GM12878 (cell line): ENCODE data around the gene TMEM97. TPM values are rescaled to one million over a fixed set of nuclear protein-coding genes. Genes with fewer than 3 reads are reported as not detected.

Experiments used
- ATAC-seq: fragments of 200-7000 bp; cut with Tn5 transposase; 3 replicates; pipeline ENCODE4 v1.9.1; 2020; ENCODE audit warnings: mild to moderate bottlenecking, moderate library complexity
- BruUV-seq: library from RNA; stranded (reverse); fragments of 400-500 nt; replicated peaks from 2 replicates; lab custom pipeline; 2021; lab: Mats Ljungman, UMichigan
- CTCF ChIA-PET: fragments of 300-600 bp; sonication (Branson Sonifier 250); formaldehyde crosslinking; extraction: SDS; loops from one replicate; lab custom pipeline; 2021; ENCODE audit warnings: inconsistent platforms; lab: Yijun Ruan, JAX
- POLR2A ChIA-PET: fragments of 350-600 bp; formaldehyde crosslinking; extraction: SDS; loops from one replicate; lab custom pipeline; 2021; ENCODE audit warnings: inconsistent platforms; lab: Charles Lee
- RAD21 ChIA-PET: fragments of 300-600 bp; sonication (Branson Sonifier 250); formaldehyde crosslinking; loops from one replicate; lab custom pipeline; 2023; ENCODE audit warnings: antibody characterized with exemption; ENCODE audit not compliant: unreplicated experiment; lab: Charles Lee
- SMC1A ChIA-PET: fragments of 300-600 bp; sonication (Branson Sonifier 250); formaldehyde crosslinking; loops from one replicate; lab custom pipeline; 2023; ENCODE audit not compliant: unreplicated experiment, uncharacterized antibody; lab: Charles Lee
- DNase-seq: peaks from one replicate; pipeline ENCODE4 v3.0.0-alpha.2; 2011; ENCODE audit warnings: low read depth, low spot score
- FAIRE-seq: peaks from 3 replicates; lab custom pipeline; 2011; peaks lifted over from hg19 to GRCh38; lab: Jason Lieb, UNC
- H2AFZ ChIP-seq: 2 replicates; pipeline ENCODE4 v1.6.0; 2011; ENCODE audit warnings: low read depth, low read length, control low read depth; ENCODE audit not compliant: control insufficient read depth
- H3K27ac ChIP-seq: 2 replicates; pipeline ENCODE4 v1.5.1; 2011; ENCODE audit warnings: control low read depth; ENCODE audit not compliant: control insufficient read depth, insufficient read depth
- H3K27me3 ChIP-seq, 2 experiments: replicated peaks in 1 of 2; 2 replicates each; pipeline versions ENCODE4 v1.6.0 to v1.6.1; 2011; ENCODE audit warnings: low read length in 1 of 2; ENCODE audit not compliant: control insufficient read depth in 2 of 2, insufficient read depth in 2 of 2
- H3K36me3 ChIP-seq, 2 experiments: 2 replicates each; pipeline ENCODE4 v1.5.1; 2011; ENCODE audit warnings: low read length in 1 of 2; ENCODE audit not compliant: control insufficient read depth in 2 of 2, insufficient read depth in 2 of 2
- H3K4me1 ChIP-seq: 2 replicates; pipeline ENCODE4 v1.6.1; 2011; ENCODE audit warnings: mild to moderate bottlenecking, low read length, moderate library complexity, mixed read lengths; ENCODE audit not compliant: control insufficient read depth, insufficient read depth
- H3K4me2 ChIP-seq: 2 replicates; pipeline ENCODE4 v1.6.0; 2011; ENCODE audit warnings: control low read depth; ENCODE audit not compliant: control insufficient read depth, insufficient read depth
- H3K4me3 ChIP-seq: fragments of 200-600 bp; sonication (generic); 2 replicates; pipeline ENCODE4 v1.5.1; 2016
- H3K79me2 ChIP-seq: 2 replicates; pipeline ENCODE4 v1.6.0; 2011; ENCODE audit warnings: low read length; ENCODE audit not compliant: control insufficient read depth, insufficient read depth
- H3K9ac ChIP-seq: 2 replicates; pipeline ENCODE4 v1.8.0; 2011; ENCODE audit warnings: low read length, control low read depth, mixed read lengths; ENCODE audit not compliant: control insufficient read depth, insufficient read depth
- H3K9me3 ChIP-seq: replicated peaks from 3 replicates; pipeline ENCODE4 v1.5.1; 2011; ENCODE audit warnings: mild to moderate bottlenecking, low read length; ENCODE audit not compliant: control insufficient read depth, insufficient read depth
- H4K20me1 ChIP-seq: 2 replicates; pipeline ENCODE4 v1.6.0; 2011; ENCODE audit not compliant: control insufficient read depth, insufficient read depth
- BCLAF1 ChIP-seq: fragments of 450-650 bp; IDR thresholded peaks from 2 replicates; pipeline ENCODE4 v1.6.1; 2017; ENCODE audit warnings: antibody characterized with exemption, mild to moderate bottlenecking, moderate library complexity
- BRCA1 ChIP-seq: IDR thresholded peaks from 2 replicates; pipeline ENCODE4 v1.6.1; 2011; ENCODE audit warnings: low read depth, low read length, improper control_type of control experiment
- CREB1 ChIP-seq: IDR thresholded peaks from 2 replicates; pipeline ENCODE4 v1.6.1; 2012; ENCODE audit warnings: low read depth, mild to moderate bottlenecking, inconsistent platforms
- ETV6 ChIP-seq, 2 experiments: fragments of 450-650 bp in 1 of 2; IDR thresholded peaks in 1 of 2; conservative IDR thresholded peaks in 1 of 2; 2 replicates each; pipeline ENCODE4 v1.6.1; 2014; ENCODE audit warnings: antibody characterized with exemption in 1 of 2, borderline replicate concordance in 1 of 2, low read depth in 1 of 2, mild to moderate bottlenecking in 1 of 2, moderate library complexity in 1 of 2
- MXI1 ChIP-seq: fragments of 150-350 bp; IDR thresholded peaks from 2 replicates; pipeline ENCODE4 v1.6.1; 2011; ENCODE audit warnings: low read depth, mild to moderate bottlenecking, inconsistent platforms, low read length, improper control_type of control experiment
- TCF3 ChIP-seq: IDR thresholded peaks from 2 replicates; pipeline ENCODE4 v1.6.1; 2012; ENCODE audit warnings: low read depth, mild to moderate bottlenecking, low read length, borderline replicate concordance; ENCODE audit not compliant: insufficient read depth
- WGBS: methylation state at CpG from one replicate; pipeline ENCODE4 v1.1.6; 2016; ENCODE audit warnings: low lambda C conversion rate; ENCODE audit not compliant: insufficient replicate concordance, insufficient coverage; ENCODE audit errors: missing lambda C conversion rate; 5-methylcytosine and 5-hydroxymethylcytosine counted together
- in situ Hi-C: fragments of 300-500 bp; cut with MboI; formaldehyde crosslinking; loops from 9 replicates; pipeline ENCODE4 v1.14.3; 2018; ENCODE audit warnings: mixed read lengths
- intact Hi-C: fragments of 100-400 bp; cut with micrococcal nuclease; formaldehyde crosslinking; loops from one replicate; pipeline ENCODE4 v1.14.2; 2022; ENCODE audit not compliant: unreplicated experiment
- polyA plus RNA-seq, 11 experiments: library from polyadenylated mRNA; depleted of rRNA in 4 of 11; unstranded in 6 of 11; stranded (reverse) in 5 of 11; fragments of >200 nt; fragmentation: Nextera tagmentation in 4 of 11; fragmentation: Illumina TruSeq in 1 of 11; extraction: Ambion mirVana in 4 of 11; extraction: Trizol in 1 of 11; gene quantifications; 1 replicate in 1 of 11; 2 replicates in 10 of 11; pipeline versions ENCODE4 v1.2.1 to v1.2.3, GENCODE V29; 2011 to 2016; ENCODE audit warnings: inconsistent platforms in 2 of 11, missing spikeins in 2 of 11, low read depth in 1 of 11
- total RNA-seq, 4 experiments: library from RNA; depleted of rRNA in 3 of 4; stranded (reverse); fragments of >200 nt in 3 of 4; fragmentation: Illumina TruSeq in 1 of 4; extraction: Trizol in 1 of 4; gene quantifications; 2 replicates each; pipeline versions ENCODE4 v1.2.1 to v1.2.3, GENCODE V29; 2013 to 2021
- TF ChIP-seq, protein P1 (sequence below): fragments of 450-650 bp; IDR thresholded peaks from 2 replicates; pipeline ENCODE4 v1.6.1; 2017; ENCODE audit warnings: borderline replicate concordance
- TF ChIP-seq, protein P2 (sequence below): fragments of 450-650 bp; IDR thresholded peaks from 2 replicates; pipeline ENCODE4 v1.6.1; 2014; ENCODE audit warnings: mild to moderate bottlenecking
- TF ChIP-seq, protein P3 (sequence below): fragments of 450-650 bp; IDR thresholded peaks from 2 replicates; pipeline ENCODE4 v1.6.1; 2017; ENCODE audit warnings: mild to moderate bottlenecking, low read depth, inconsistent platforms; ENCODE audit not compliant: poor library complexity, severe bottlenecking

Gene TMEM97
- total and polyA plus RNA-seq, 10 of the 15 experiments (the other 5 are each of a cell fraction or from before 2014, with no cell fraction given) = 58.0 to 134 (median 86.0) TPM

DNA sequence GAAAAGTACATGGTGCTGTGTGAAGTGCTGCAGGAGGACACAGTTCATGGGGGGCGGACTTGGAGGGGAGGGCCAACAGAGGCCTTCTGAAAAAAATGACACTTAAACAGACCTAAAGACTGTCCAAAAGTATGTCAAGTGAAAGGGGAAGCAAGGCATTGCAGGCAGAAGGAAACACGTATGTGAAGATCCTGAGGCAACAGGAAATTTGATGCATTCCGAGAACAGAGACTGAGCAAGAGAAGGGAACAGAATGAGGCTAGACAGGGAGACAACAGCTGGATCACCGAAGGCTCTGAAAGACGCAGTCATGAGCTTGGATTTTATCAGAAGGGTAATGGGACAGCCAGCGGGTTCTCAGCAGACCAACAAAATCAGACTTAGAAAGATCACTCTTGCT, 15.2 kb downstream of the TMEM97 start:
- Histone ChIP-seq H3K4me2 (peak overlapping the region; percentile 86), H3K9ac (no peak overlapping the region), H3K79me2 (peaks cover 19% of the 10 kb centered on the region), H3K4me1 (peaks cover 3% of the 10 kb centered on the region), H3K4me3 (peak overlapping the region; percentile 88), H3K36me3 (peaks cover under 1 to 2% of the 10 kb centered on the region in 2 experiments; a peak in 3 of 4 replicates), H3K27me3 (no peaks in the 10 kb centered on the region), H3K27ac (no peak overlapping the region), H3K9me3 (no peaks in the 10 kb centered on the region), H2AFZ (no peak overlapping the region), H4K20me1 (no peaks in the 10 kb centered on the region; the same call in 1 of the 2 replicates)
- DNase-seq (no peak), ATAC-seq (no peak), FAIRE-seq (no peak)
- intact Hi-C loops = no loop called here
- ChIA-PET SMC1A (interaction anchor here (2.7 to 3.6 kb wide), 2 partner anchors 16 to 22 kb away, joined by 12 to 27 read pairs; partner anchors contain the start of gene POLDIP2), POLR2A (interaction anchor here (0.6 to 3.2 kb wide), 3 partner anchors 12 to 38 kb away, joined by 3 to 13 read pairs (median 5); partner anchors contain the start of gene TMEM97), CTCF (interaction anchor here (0.6 to 3.6 kb wide), 5 partner anchors 8 to 102 kb away, joined by 3 to 29 read pairs (median 5); partner anchors contain the start of gene TMEM97), RAD21 (interaction anchor here (2.7 to 3.9 kb wide), 2 partner anchors 14 to 23 kb away, joined by 19 to 31 read pairs; partner anchors contain the start of genes POLDIP2 and TMEM97)
- in situ Hi-C loops = loop anchor here (10.0 kb wide), 1 partner anchor 621 kb away; the partner anchor contains the start of gene PHF12
- no TSS peak for BruUV-seq
- no peak for TF ChIP-seq BRCA1
- no peak for TF ChIP-seq TCF3
- no peak for TF ChIP-seq CREB1
- TF ChIP-seq, protein P1, sequence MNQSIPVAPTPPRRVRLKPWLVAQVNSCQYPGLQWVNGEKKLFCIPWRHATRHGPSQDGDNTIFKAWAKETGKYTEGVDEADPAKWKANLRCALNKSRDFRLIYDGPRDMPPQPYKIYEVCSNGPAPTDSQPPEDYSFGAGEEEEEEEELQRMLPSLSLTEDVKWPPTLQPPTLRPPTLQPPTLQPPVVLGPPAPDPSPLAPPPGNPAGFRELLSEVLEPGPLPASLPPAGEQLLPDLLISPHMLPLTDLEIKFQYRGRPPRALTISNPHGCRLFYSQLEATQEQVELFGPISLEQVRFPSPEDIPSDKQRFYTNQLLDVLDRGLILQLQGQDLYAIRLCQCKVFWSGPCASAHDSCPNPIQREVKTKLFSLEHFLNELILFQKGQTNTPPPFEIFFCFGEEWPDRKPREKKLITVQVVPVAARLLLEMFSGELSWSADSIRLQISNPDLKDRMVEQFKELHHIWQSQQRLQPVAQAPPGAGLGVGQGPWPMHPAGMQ = no peak
- no peak for TF ChIP-seq ETV6 (conservative IDR thresholded peaks at IDR 0.05 in 1 of 2, IDR thresholded peaks at IDR 0.05 in 1 of 2; ENCODE audit: borderline replicate concordance in 1 of 2, low read depth in 1 of 2)
- TF ChIP-seq, protein P2, sequence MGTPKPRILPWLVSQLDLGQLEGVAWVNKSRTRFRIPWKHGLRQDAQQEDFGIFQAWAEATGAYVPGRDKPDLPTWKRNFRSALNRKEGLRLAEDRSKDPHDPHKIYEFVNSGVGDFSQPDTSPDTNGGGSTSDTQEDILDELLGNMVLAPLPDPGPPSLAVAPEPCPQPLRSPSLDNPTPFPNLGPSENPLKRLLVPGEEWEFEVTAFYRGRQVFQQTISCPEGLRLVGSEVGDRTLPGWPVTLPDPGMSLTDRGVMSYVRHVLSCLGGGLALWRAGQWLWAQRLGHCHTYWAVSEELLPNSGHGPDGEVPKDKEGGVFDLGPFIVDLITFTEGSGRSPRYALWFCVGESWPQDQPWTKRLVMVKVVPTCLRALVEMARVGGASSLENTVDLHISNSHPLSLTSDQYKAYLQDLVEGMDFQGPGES = no peak
- TF ChIP-seq, protein P3, sequence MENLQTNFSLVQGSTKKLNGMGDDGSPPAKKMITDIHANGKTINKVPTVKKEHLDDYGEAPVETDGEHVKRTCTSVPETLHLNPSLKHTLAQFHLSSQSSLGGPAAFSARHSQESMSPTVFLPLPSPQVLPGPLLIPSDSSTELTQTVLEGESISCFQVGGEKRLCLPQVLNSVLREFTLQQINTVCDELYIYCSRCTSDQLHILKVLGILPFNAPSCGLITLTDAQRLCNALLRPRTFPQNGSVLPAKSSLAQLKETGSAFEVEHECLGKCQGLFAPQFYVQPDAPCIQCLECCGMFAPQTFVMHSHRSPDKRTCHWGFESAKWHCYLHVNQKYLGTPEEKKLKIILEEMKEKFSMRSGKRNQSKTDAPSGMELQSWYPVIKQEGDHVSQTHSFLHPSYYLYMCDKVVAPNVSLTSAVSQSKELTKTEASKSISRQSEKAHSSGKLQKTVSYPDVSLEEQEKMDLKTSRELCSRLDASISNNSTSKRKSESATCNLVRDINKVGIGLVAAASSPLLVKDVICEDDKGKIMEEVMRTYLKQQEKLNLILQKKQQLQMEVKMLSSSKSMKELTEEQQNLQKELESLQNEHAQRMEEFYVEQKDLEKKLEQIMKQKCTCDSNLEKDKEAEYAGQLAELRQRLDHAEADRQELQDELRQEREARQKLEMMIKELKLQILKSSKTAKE = no peak
- TF ChIP-seq BCLAF1 = no peak
- no peak for TF ChIP-seq MXI1
- WGBS = 30% methylated on average over 6 of the region's 6 CpGs
